Vagina (tissue), 2 donors: ENCODE results near the gene KMT2A.

ENCODE experiments used
- CTCF ChIP-seq, 3 experiments: fragments of 450-650 bp in 2 of 3; fragments of 200-600 bp in 1 of 3; sonication (generic) in 1 of 3; IDR thresholded peaks; one replicate each; pipeline ENCODE4 v1.5.1; 2017 to 2019; ENCODE audit warnings: antibody characterized with exemption in 3 of 3, mild to moderate bottlenecking in 2 of 3, moderate library complexity in 2 of 3
- POLR2AphosphoS5 ChIP-seq, 2 donors: sonication (generic); formaldehyde crosslinking; IDR thresholded peaks; one replicate each; pipeline ENCODE4 v1.9.0; 2017; ENCODE audit warnings: antibody characterized with exemption in 2 of 2, mild to moderate bottlenecking in 2 of 2, low read depth in 1 of 2; ENCODE audit not compliant: insufficient read depth in 1 of 2

- TF ChIP-seq CTCF (IDR thresholded peaks at IDR 0.05) (no peak), POLR2AphosphoS5 (IDR thresholded peaks at IDR 0.05; ENCODE audit: insufficient read depth in 1 of 2, low read depth in 1 of 2) (no peak)
These were observed 54.7 kb downstream of the KMT2A start for GRCh38 chr11:118491041-118491440.
